Measurements from ENCODE around the gene L2HGDH. TPM values are rescaled to one million over a fixed set of nuclear protein-coding genes. Genes with fewer than 3 reads are reported as not detected.
"Not testable (repeated sequence)": the region's sequence is repeated elsewhere in the genome, so short reads cannot be mapped to it uniquely, and the experiment has no call there.

Gene L2HGDH
- total RNA-seq, 1 donor = 1.2 TPM

GRCh38 chr14:50320283-50320682, 8.3 kb upstream of the L2HGDH start:
- Histone ChIP-seq H3K4me1 (ENCODE audit: insufficient read depth, low read length) (peaks cover 13% of the 10 kb centered on the region), H3K27me3 (ENCODE audit: insufficient read depth, low read length) (no peaks in the 10 kb centered on the region), H3K9me3 (ENCODE audit: low read depth, low read length) (no peaks in the 10 kb centered on the region), H3K4me3 (ENCODE audit: low read length) (no peak overlapping the region)

GRCh38 chr14:50319721-50320120, 7.7 kb upstream of the L2HGDH start:
- peaks cover 13% of the 10 kb centered on the region for H3K4me1 ChIP-seq (ENCODE audit: insufficient read depth, low read length)
- H3K27me3 ChIP-seq (ENCODE audit: insufficient read depth, low read length) = no peaks in the 10 kb centered on the region
- no peak overlapping the region for H3K4me3 ChIP-seq (ENCODE audit: low read length)
- H3K9me3 ChIP-seq (ENCODE audit: low read depth, low read length) = no peaks in the 10 kb centered on the region

GRCh38 chr14:50319293-50319692, 7.3 kb upstream of the L2HGDH start:
- peaks cover 13% of the 10 kb centered on the region for H3K4me1 ChIP-seq (ENCODE audit: insufficient read depth, low read length)
- no peak overlapping the region for H3K4me3 ChIP-seq (ENCODE audit: low read length)
- no peaks in the 10 kb centered on the region for H3K9me3 ChIP-seq (ENCODE audit: low read depth, low read length)
- no peaks in the 10 kb centered on the region for H3K27me3 ChIP-seq (ENCODE audit: insufficient read depth, low read length)

- no peaks in the 10 kb centered on the region for H3K9me3 ChIP-seq (ENCODE audit: low read depth, low read length)
Measured at GRCh38 chr14:50318031-50318626, 6.1 kb upstream of the L2HGDH start.

GRCh38 chr14:50314098-50314497, 2.1 kb upstream of the L2HGDH start:
- peaks cover 21% of the 10 kb centered on the region for H3K4me1 ChIP-seq (ENCODE audit: insufficient read depth, low read length)
- H3K4me3 ChIP-seq (ENCODE audit: low read length); H3K9me3 ChIP-seq (ENCODE audit: low read depth, low read length); H3K27me3 ChIP-seq (ENCODE audit: insufficient read depth, low read length): not testable (repeated sequence)

More at GRCh38 chr14:50318031-50318626, 6.1 kb upstream of the L2HGDH start:
- Histone ChIP-seq H3K27me3 (ENCODE audit: insufficient read depth, low read length) (no peaks in the 10 kb centered on the region), H3K4me1 (ENCODE audit: insufficient read depth, low read length) (peaks cover 18% of the 10 kb centered on the region), H3K4me3 (ENCODE audit: low read length) (no peak overlapping the region)

- Histone ChIP-seq H3K4me3 (ENCODE audit: low read length) (peak overlapping the region; percentile 79), H3K4me1 (ENCODE audit: insufficient read depth, low read length) (peaks cover 21% of the 10 kb centered on the region), H3K27me3 (ENCODE audit: insufficient read depth, low read length) (no peaks in the 10 kb centered on the region), H3K9me3 (ENCODE audit: low read depth, low read length) (no peaks in the 10 kb centered on the region)
Measured at GRCh38 chr14:50312734-50313054, 665 bp upstream of the L2HGDH start.

- Histone ChIP-seq H3K4me3 (ENCODE audit: low read length) (peak overlapping the region; percentile 79), H3K9me3 (ENCODE audit: low read depth, low read length) (no peaks in the 10 kb centered on the region), H3K4me1 (ENCODE audit: insufficient read depth, low read length) (peaks cover 21% of the 10 kb centered on the region), H3K27me3 (ENCODE audit: insufficient read depth, low read length) (no peaks in the 10 kb centered on the region)
Measured at GRCh38 chr14:50311337-50311971, 575 bp downstream of the L2HGDH start.

GRCh38 chr14:50310445-50310844, 1.6 kb downstream of the L2HGDH start:
- H3K4me3 ChIP-seq (ENCODE audit: low read length) = no peak overlapping the region
- peaks cover 21% of the 10 kb centered on the region for H3K4me1 ChIP-seq (ENCODE audit: insufficient read depth, low read length)
- H3K27me3 ChIP-seq (ENCODE audit: insufficient read depth, low read length) = no peaks in the 10 kb centered on the region
- no peaks in the 10 kb centered on the region for H3K9me3 ChIP-seq (ENCODE audit: low read depth, low read length)

GRCh38 chr14:50308363-50308915, 3.6 kb downstream of the L2HGDH start:
- Histone ChIP-seq H3K4me1 (ENCODE audit: insufficient read depth, low read length) (peaks cover 24% of the 10 kb centered on the region), H3K4me3 (ENCODE audit: low read length) (no peak overlapping the region), H3K27me3 (ENCODE audit: insufficient read depth, low read length) (no peaks in the 10 kb centered on the region), H3K9me3 (ENCODE audit: low read depth, low read length) (no peaks in the 10 kb centered on the region)

- Histone ChIP-seq H3K27me3 (ENCODE audit: insufficient read depth, low read length) (no peaks in the 10 kb centered on the region), H3K4me3 (ENCODE audit: low read length) (no peak overlapping the region), H3K4me1 (ENCODE audit: insufficient read depth, low read length) (peaks cover 5% of the 10 kb centered on the region), H3K9me3 (ENCODE audit: low read depth, low read length) (no peaks in the 10 kb centered on the region)
Measured at GRCh38 chr14:50303744-50304471, 8.1 kb downstream of the L2HGDH start.

- H3K9me3 ChIP-seq (ENCODE audit: low read depth, low read length) = no peaks in the 10 kb centered on the region
- peaks cover 5% of the 10 kb centered on the region for H3K4me1 ChIP-seq (ENCODE audit: insufficient read depth, low read length)
- no peaks in the 10 kb centered on the region for H3K27me3 ChIP-seq (ENCODE audit: insufficient read depth, low read length)
- no peak overlapping the region for H3K4me3 ChIP-seq (ENCODE audit: low read length)
Measured at GRCh38 chr14:50301914-50302313, 10.1 kb downstream of the L2HGDH start.

- H3K4me1 ChIP-seq (ENCODE audit: insufficient read depth, low read length) = peaks cover 5% of the 10 kb centered on the region
- H3K9me3 ChIP-seq (ENCODE audit: low read depth, low read length) = no peaks in the 10 kb centered on the region
- H3K4me3 ChIP-seq (ENCODE audit: low read length) = no peak overlapping the region
- H3K27me3 ChIP-seq (ENCODE audit: insufficient read depth, low read length) = no peaks in the 10 kb centered on the region
Measured at GRCh38 chr14:50299585-50299984, 12.4 kb downstream of the L2HGDH start.

GRCh38 chr14:50290306-50290705, 21.7 kb downstream of the L2HGDH start:
- Histone ChIP-seq H3K27me3 (ENCODE audit: insufficient read depth, low read length) (no peaks in the 10 kb centered on the region), H3K4me3 (ENCODE audit: low read length) (no peak overlapping the region), H3K4me1 (ENCODE audit: insufficient read depth, low read length) (no peaks in the 10 kb centered on the region), H3K9me3 (ENCODE audit: low read depth, low read length) (no peaks in the 10 kb centered on the region)

GRCh38 chr14:50288146-50288545, 23.9 kb downstream of the L2HGDH start:
- Histone ChIP-seq H3K27me3 (ENCODE audit: insufficient read depth, low read length) (no peaks in the 10 kb centered on the region), H3K9me3 (ENCODE audit: low read depth, low read length) (no peaks in the 10 kb centered on the region)

GRCh38 chr14:50285861-50286260, 26.2 kb downstream of the L2HGDH start:
- H3K4me3 ChIP-seq (ENCODE audit: low read length) = no peak overlapping the region
- H3K4me1 ChIP-seq (ENCODE audit: insufficient read depth, low read length) = no peaks in the 10 kb centered on the region
- H3K27me3 ChIP-seq (ENCODE audit: insufficient read depth, low read length) = no peaks in the 10 kb centered on the region
- no peaks in the 10 kb centered on the region for H3K9me3 ChIP-seq (ENCODE audit: low read depth, low read length)

More at GRCh38 chr14:50288146-50288545, 23.9 kb downstream of the L2HGDH start:
- H3K4me1 ChIP-seq (ENCODE audit: insufficient read depth, low read length) = no peaks in the 10 kb centered on the region
- H3K4me3 ChIP-seq (ENCODE audit: low read length) = no peak overlapping the region
